HG03045 (cell line): ENCODE data around the gene AMPD1.

Experiments
- ATAC-seq: cut with Tn5 transposase; IDR thresholded peaks from one replicate; pipeline ENCODE4 v1.9.1; 2021; ENCODE audit warnings: mild to moderate bottlenecking, moderate library complexity; ENCODE audit not compliant: unreplicated experiment

Gene AMPD1

DNA sequence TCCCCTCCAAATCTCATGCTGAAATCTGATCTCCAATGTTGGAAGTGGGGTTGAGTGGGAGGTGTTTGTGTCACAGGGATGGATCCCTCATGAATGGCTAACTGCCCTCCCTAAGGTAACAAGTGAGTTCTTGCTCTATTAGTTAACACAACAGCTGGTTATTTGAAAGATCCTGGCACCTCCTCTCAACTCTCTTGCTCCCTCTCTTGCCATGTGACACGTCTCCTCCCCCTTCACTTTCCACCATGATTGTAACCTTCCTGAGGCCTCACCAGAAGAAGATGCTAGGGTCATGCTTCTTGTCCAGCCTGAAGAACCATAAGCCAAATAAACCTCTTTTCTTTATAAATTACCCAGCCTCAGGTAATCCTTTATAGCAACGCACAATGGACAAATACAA lies 54.0 kb downstream of the AMPD1 start:
- ATAC-seq, result no peak

DNA sequence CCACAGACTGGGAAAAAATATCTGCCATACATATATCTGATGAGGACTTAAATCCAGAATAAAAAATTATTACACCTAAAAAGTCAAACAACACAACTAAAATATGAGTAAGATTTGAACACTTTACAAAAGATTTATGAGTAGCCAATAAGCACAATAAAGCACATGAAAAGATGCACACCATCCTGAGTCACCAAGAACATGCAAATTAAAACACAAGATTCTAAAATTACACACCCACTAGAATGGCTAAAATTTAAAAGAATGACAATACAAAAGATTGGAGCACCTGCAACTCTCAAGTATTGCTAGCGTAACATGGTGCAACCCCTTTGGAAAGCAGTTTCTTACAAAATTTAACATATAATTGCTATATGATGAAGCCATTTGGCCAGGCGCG lies 56.4 kb downstream of the AMPD1 start:
- no peak for ATAC-seq

DNA sequence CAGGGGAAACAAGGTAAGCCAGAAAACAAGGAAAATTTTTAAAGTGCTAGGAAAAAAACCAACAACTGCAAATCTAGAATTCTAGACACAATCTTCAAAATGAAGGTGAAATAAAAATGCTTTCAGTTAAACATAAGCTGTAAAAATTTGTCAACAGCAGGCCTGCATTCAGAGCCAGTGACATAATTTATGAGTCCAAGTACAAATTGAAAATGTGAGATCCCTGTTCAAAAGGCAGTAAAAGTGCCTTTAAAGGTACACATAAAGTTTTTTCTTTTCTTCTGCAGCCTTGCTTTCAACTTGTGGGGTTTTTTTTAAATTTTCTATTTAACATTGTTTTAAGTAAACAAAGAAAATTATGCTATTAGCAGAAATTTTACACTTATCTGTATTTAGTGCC lies 62.9 kb downstream of the AMPD1 start:
- ATAC-seq, result no peak

DNA sequence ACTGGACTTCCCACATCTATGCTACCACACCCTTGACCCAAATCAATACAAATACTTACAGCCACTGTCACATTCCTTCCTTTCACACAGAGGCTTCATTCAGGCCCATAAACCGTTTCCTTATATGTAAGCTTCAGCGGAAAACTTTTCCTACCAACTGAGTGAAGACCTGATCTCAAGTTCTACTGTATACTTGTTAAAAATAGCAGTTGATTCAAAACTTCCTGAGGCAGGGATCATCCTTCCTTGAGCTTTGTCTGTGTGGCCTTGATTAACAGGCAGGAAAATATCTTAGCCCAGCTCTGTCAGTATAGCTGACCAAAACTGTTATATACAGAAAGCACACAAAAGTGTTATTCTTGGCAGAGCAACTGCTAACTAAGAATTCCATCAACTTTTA lies 68.2 kb downstream of the AMPD1 start:
- ATAC-seq, result no peak

DNA sequence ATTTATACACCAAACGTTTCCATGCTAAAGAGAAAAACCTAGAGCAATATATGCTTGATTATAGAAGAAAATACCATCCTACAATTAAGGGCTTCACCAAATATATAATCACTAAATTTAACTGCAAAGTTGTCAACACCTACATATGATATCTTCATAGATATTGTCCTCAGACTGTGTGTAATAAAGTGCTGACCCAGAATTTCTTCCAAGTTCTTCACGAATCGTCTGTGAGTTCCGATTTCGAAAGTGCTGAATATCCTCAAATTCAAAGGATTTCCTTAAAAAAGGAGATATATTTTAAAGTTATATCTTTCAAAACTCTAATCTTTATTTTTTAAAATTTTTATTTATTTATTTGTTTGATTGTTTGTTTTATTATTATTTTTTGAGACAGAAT lies 72.0 kb downstream of the AMPD1 start:
- no peak for ATAC-seq
